Nephron progenitor cell (in vitro differentiated cells): ENCODE measurements around the gene PRDM16.

Source experiments
- DNase-seq: peaks from one replicate; pipeline ENCODE4 v3.0.0; 2021
- H3K27ac Mint-ChIP-seq: 2 replicates; pipeline ENCODE4 v1.8.0; 2021; ENCODE audit warnings: mild to moderate bottlenecking, moderate library complexity, mixed read lengths
- H3K27me3 Mint-ChIP-seq: 2 replicates; pipeline ENCODE4 v1.8.0; 2021; ENCODE audit warnings: mild to moderate bottlenecking, low read depth, mixed read lengths; ENCODE audit not compliant: poor library complexity
- H3K36me3 Mint-ChIP-seq: 2 replicates; pipeline ENCODE4 v1.8.0; 2021; ENCODE audit warnings: low read depth, mixed read lengths
- H3K4me1 Mint-ChIP-seq: 2 replicates; pipeline ENCODE4 v1.8.0; 2021; ENCODE audit warnings: mixed read lengths
- H3K4me3 Mint-ChIP-seq: 2 replicates; pipeline ENCODE4 v1.8.0; 2021; ENCODE audit warnings: mild to moderate bottlenecking, moderate library complexity, mixed read lengths
- H3K9me3 Mint-ChIP-seq: 2 replicates; pipeline ENCODE4 v1.8.0; 2021; ENCODE audit warnings: mild to moderate bottlenecking, moderate library complexity, mixed read lengths
- TF ChIP-seq, protein P1 (sequence below): fragments of 200-600 bp; sonication (generic); IDR thresholded peaks from 2 replicates; pipeline ENCODE4 v1.5.0; 2021; ENCODE audit warnings: antibody characterized with exemption

PRDM16 gene

DNA sequence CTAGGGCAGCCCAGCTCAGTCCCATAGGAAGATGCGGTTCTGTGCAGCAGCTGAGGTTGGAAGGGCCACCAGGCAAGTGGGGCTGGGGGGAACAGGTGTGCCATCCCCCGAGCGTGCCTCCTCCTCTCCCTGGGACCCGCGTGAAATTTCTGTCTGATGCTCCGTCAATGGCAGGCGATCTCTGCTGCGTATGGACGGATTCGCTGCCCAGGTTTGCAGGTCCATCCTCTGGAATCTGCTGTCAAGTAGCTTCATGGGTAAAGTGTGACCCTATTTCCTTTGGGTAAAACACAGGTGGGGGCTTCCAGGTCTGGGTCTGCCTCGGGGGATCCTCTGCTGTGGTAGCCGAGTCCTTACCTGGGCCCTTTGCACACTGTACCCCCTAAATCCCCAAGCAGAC is 270.9 kb downstream of the PRDM16 start:
- DNase-seq, result no peak
- peaks cover 8% of the 10 kb centered on the region for H3K36me3 Mint-ChIP-seq
- H3K27ac Mint-ChIP-seq, result no peak overlapping the region
- H3K4me1 Mint-ChIP-seq, result peaks cover 25% of the 10 kb centered on the region
- peaks cover 38% of the 10 kb centered on the region for H3K9me3 Mint-ChIP-seq
- no peak overlapping the region for H3K4me3 Mint-ChIP-seq
- peaks cover 20% of the 10 kb centered on the region for H3K27me3 Mint-ChIP-seq
- TF ChIP-seq, protein P1, sequence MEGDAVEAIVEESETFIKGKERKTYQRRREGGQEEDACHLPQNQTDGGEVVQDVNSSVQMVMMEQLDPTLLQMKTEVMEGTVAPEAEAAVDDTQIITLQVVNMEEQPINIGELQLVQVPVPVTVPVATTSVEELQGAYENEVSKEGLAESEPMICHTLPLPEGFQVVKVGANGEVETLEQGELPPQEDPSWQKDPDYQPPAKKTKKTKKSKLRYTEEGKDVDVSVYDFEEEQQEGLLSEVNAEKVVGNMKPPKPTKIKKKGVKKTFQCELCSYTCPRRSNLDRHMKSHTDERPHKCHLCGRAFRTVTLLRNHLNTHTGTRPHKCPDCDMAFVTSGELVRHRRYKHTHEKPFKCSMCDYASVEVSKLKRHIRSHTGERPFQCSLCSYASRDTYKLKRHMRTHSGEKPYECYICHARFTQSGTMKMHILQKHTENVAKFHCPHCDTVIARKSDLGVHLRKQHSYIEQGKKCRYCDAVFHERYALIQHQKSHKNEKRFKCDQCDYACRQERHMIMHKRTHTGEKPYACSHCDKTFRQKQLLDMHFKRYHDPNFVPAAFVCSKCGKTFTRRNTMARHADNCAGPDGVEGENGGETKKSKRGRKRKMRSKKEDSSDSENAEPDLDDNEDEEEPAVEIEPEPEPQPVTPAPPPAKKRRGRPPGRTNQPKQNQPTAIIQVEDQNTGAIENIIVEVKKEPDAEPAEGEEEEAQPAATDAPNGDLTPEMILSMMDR, result no peak

DNA sequence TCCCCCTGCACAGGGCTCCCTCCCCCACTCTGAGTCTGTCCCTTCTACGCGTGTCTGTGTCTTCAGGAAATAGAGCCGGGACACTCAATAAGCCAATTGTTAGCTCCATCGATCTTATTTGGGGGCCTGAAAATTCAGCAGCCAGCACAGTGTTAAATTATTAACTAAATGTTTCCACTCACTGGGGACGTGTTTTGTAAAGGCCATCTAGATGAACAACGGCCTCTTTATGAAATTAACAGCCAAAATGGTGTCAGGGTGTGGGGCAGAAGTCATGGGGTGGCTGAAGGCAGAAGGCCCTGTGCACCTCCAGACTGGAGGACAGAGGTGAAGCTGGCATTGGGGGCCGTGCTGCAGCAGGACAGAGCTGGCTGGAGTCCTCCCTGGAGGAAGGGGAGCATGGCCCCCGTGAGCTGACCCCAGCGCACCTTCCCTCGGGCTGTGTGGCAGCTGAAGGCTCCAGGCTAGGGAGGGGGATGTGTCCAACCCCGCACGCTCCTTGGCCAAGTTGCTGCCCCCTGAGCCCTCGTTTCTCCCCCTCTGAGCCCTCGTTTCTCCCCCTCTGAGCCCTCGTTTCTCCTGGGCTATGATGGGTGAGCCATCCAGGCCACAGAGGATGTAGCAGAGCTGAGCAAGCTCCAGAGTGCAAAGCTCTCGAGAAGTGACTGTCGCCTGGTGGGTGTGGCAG is 271.7 kb downstream of the PRDM16 start:
- no peak for DNase-seq
- Mint-ChIP-seq H3K36me3 (peaks cover 8% of the 10 kb centered on the region), H3K9me3 (peaks cover 43% of the 10 kb centered on the region), H3K4me1 (peaks cover 25% of the 10 kb centered on the region), H3K27me3 (peaks cover 25% of the 10 kb centered on the region), H3K4me3 (no peak overlapping the region), H3K27ac (no peak overlapping the region)
- TF ChIP-seq, protein P1, result no peak

DNA sequence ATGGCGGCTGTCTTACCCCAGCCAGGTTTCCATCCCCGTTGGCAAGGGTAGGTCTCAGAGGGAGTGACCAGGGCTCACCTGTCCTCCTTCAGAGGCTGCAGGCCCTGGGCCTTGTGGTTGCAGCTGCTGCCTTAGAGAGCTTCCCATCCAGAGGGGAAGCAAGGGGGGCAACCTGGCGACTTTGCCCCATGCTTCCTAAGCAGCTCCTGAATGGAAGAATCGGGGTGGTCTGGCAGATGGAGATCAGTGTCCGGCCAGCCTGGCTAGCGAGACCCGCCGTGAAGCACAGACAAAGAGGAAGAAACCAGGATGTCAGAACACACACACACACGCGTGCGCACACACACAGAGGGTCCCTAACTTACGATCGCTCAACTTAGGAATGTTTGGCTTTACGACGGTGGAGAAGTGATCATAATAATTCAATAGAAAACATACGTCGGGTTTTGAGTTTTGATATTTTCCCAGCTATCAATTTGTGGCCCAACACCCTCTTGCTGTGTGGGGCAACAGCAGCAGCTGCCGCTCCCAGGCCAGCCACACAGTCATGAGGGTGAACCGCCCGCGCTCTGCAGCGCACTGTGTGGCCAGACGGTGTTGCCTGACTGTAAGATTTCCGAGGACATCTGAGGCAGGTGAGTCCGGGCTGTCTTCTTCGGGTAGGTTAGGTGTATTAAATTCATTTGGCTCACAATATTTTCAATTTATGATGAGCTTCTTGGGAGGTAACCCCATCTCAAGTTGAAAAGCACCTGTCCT is 272.4 kb downstream of the PRDM16 start:
- Mint-ChIP-seq H3K27ac (no peak overlapping the region), H3K4me1 (peaks cover 25% of the 10 kb centered on the region), H3K9me3 (peaks cover 43% of the 10 kb centered on the region), H3K4me3 (no peak overlapping the region), H3K36me3 (peaks cover 8% of the 10 kb centered on the region), H3K27me3 (peaks cover 32% of the 10 kb centered on the region)
- no peak for DNase-seq
- TF ChIP-seq, protein P1, result no peak

DNA sequence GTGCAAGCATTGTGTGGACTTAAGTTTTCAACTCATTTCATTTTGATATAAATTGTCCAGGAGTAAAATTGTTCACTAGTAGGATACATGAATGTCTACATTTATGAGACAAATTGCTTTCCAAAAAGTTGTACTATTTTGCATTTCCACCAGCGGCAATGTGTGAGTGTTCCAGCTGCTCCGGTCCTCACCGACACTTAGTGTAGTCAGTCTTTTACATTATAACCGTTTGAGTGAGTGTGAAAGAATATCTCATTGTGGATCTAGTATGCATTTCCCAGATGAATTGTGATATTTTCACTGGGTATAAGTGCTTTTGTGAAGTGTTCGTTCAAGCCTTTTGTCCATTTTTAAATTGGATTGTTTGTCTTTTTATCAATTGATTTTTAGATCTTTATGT is 274.0 kb downstream of the PRDM16 start:
- TF ChIP-seq, protein P1, result no peak
- Mint-ChIP-seq H3K36me3 (peaks cover 8% of the 10 kb centered on the region), H3K4me1 (peaks cover 19% of the 10 kb centered on the region), H3K9me3 (peaks cover 43% of the 10 kb centered on the region), H3K27ac (no peak overlapping the region), H3K4me3 (no peak overlapping the region), H3K27me3 (peaks cover 37% of the 10 kb centered on the region)
- DNase-seq, result no peak

DNA sequence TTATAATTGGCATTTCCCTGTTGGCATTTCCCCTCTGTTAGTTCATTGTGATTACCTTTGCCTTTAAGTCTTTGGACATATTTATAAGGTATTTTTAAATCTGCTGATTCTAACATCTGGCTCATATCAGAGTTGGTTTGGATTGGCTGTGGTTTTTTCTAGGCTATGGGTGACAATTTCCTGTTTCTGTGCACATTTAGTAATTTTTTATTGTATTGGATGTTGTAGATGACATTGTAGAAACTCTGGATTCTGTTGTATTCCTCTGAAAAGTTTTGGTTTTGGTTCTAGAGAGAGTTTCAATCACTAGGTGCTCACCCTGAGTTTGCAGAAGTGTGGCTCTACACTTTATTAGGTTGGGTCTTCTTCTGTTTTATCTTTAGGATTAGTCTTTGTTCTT is 275.4 kb downstream of the PRDM16 start:
- no peak overlapping the region for H3K27ac Mint-ChIP-seq
- H3K27me3 Mint-ChIP-seq, result peaks cover 45% of the 10 kb centered on the region
- TF ChIP-seq, protein P1, result no peak
- H3K4me3 Mint-ChIP-seq, result no peak overlapping the region
- peaks cover 13% of the 10 kb centered on the region for H3K4me1 Mint-ChIP-seq
- peaks cover 43% of the 10 kb centered on the region for H3K9me3 Mint-ChIP-seq
- no peak for DNase-seq
- peaks cover 8% of the 10 kb centered on the region for H3K36me3 Mint-ChIP-seq
